IMR-90 (cell line): ENCODE data around the gene LYSMD3. TPM values are rescaled to one million over a fixed set of nuclear protein-coding genes. Genes with fewer than 3 reads are reported as not detected.

Source experiments
- ATAC-seq: fragments of 200-7000 bp; cut with Tn5 transposase; 2 replicates; pipeline ENCODE4 v1.9.1; 2020; ENCODE audit warnings: low read depth, mild to moderate bottlenecking, moderate library complexity
- BruUV-seq: library from RNA; stranded (reverse); fragments of 400-500 nt; replicated peaks from 2 replicates; lab custom pipeline; 2021; lab: Mats Ljungman, UMichigan
- CTCF ChIA-PET: fragments of 300-600 bp; formaldehyde crosslinking; extraction: SDS; loops from one replicate; lab custom pipeline; 2021; ENCODE audit warnings: antibody characterized with exemption; lab: Yijun Ruan, JAX
- POLR2A ChIA-PET: fragments of 300-600 bp; sonication (Branson Sonifier 250); formaldehyde crosslinking; loops from one replicate; lab custom pipeline; 2022; ENCODE audit warnings: antibody characterized with exemption; ENCODE audit not compliant: unreplicated experiment; lab: Charles Lee
- DNase-seq: peaks from one replicate; pipeline ENCODE4 v3.0.0; 2013
- H2AFZ ChIP-seq: replicated peaks from 2 replicates; pipeline ENCODE3; 2013; ENCODE audit warnings: low read length, mild to moderate bottlenecking; ENCODE audit not compliant: poor library complexity
- H2AK5ac ChIP-seq: 2 replicates; pipeline ENCODE4 v1.6.1; 2013; ENCODE audit warnings: low read depth, low read length, inconsistent platforms
- H2AK9ac ChIP-seq: replicated peaks from 2 replicates; pipeline ENCODE3; 2013; ENCODE audit warnings: mild to moderate bottlenecking, low read depth, low read length, moderate library complexity; ENCODE audit not compliant: poor library complexity
- H2BK120ac ChIP-seq: 2 replicates; pipeline ENCODE4 v1.6.1; 2013; ENCODE audit warnings: low read depth, low read length, inconsistent platforms
- H2BK15ac ChIP-seq: 3 replicates; pipeline ENCODE4 v1.6.1; 2013; ENCODE audit warnings: low read depth, low read length, inconsistent platforms
- H2BK20ac ChIP-seq: 2 replicates; pipeline ENCODE4 v1.6.1; 2013; ENCODE audit warnings: low read depth, mild to moderate bottlenecking, inconsistent platforms, low read length, moderate library complexity
- H2BK5ac ChIP-seq: 2 replicates; pipeline ENCODE4 v1.6.1; 2013; ENCODE audit warnings: mild to moderate bottlenecking, low read depth, low read length, inconsistent platforms; ENCODE audit not compliant: poor library complexity, severe bottlenecking
- H3K14ac ChIP-seq: replicated peaks from 2 replicates; pipeline ENCODE4 v1.6.1; 2013; ENCODE audit warnings: low read depth, low read length, inconsistent platforms
- H3K18ac ChIP-seq: 2 replicates; pipeline ENCODE4 v1.6.1; 2013; ENCODE audit warnings: low read depth, low read length, control low read depth
- H3K23ac ChIP-seq: 2 replicates; pipeline ENCODE4 v1.6.1; 2013; ENCODE audit warnings: low read depth, low read length, inconsistent platforms
- H3K27ac ChIP-seq: 2 replicates; pipeline ENCODE4 v1.5.1; 2013; ENCODE audit warnings: mild to moderate bottlenecking, control low read depth, low read length; ENCODE audit not compliant: insufficient read depth
- H3K27me3 ChIP-seq: 2 replicates; pipeline ENCODE4 v1.6.1; 2013; ENCODE audit warnings: low read length; ENCODE audit not compliant: control insufficient read depth, insufficient read depth
- H3K36me3 ChIP-seq: 2 replicates; pipeline ENCODE4 v1.6.1; 2013; ENCODE audit warnings: low read length, mixed read lengths; ENCODE audit not compliant: control insufficient read depth, insufficient read depth
- H3K4ac ChIP-seq: 2 replicates; pipeline ENCODE4 v1.6.1; 2013; ENCODE audit warnings: low read depth, low read length, inconsistent platforms
- H3K4me1 ChIP-seq: 2 replicates; pipeline ENCODE4 v1.6.1; 2013; ENCODE audit warnings: low read length, mixed read lengths; ENCODE audit not compliant: control insufficient read depth, insufficient read depth
- H3K4me2 ChIP-seq: 2 replicates; pipeline ENCODE4 v1.6.1; 2013; ENCODE audit warnings: low read depth, mild to moderate bottlenecking, control low read depth, low read length, moderate library complexity
- H3K4me3 ChIP-seq: 2 replicates; pipeline ENCODE4 v1.5.1; 2013; ENCODE audit warnings: low read depth, mild to moderate bottlenecking, control low read depth, low read length, moderate library complexity; ENCODE audit not compliant: insufficient read depth
- H3K56ac ChIP-seq: 2 replicates; pipeline ENCODE4 v1.6.1; 2013; ENCODE audit warnings: low read length, inconsistent platforms; ENCODE audit not compliant: insufficient read depth; ENCODE audit errors: extremely low read depth
- H3K79me1 ChIP-seq, 2 experiments: 2 replicates each; pipeline ENCODE4 v1.6.1; 2013; ENCODE audit warnings: low read length in 2 of 2, inconsistent platforms in 1 of 2, low read depth in 1 of 2
- H3K9ac ChIP-seq: 2 replicates; pipeline ENCODE4 v1.6.1; 2013; ENCODE audit warnings: low read depth, low read length, control low read depth
- H3K9me1 ChIP-seq: 2 replicates; pipeline ENCODE4 v1.6.1; 2013; ENCODE audit warnings: low read length, inconsistent platforms; ENCODE audit not compliant: insufficient read depth
- H3K9me3 ChIP-seq: 2 replicates; pipeline ENCODE4 v1.6.1; 2013; ENCODE audit warnings: low read length; ENCODE audit not compliant: control insufficient read depth, insufficient read depth
- H4K20me1 ChIP-seq: 2 replicates; pipeline ENCODE4 v1.6.1; 2013; ENCODE audit warnings: low read length, inconsistent platforms; ENCODE audit not compliant: insufficient read depth
- H4K5ac ChIP-seq: 2 replicates; pipeline ENCODE4 v1.6.1; 2013; ENCODE audit warnings: mild to moderate bottlenecking, low read depth, low read length, control low read depth
- H4K8ac ChIP-seq, 2 experiments: 2 replicates each; pipeline ENCODE4 v1.6.1; 2013; ENCODE audit warnings: low read depth in 2 of 2, low read length in 2 of 2, control low read depth in 1 of 2, inconsistent platforms in 1 of 2
- H4K91ac ChIP-seq: 2 replicates; pipeline ENCODE4 v1.6.1; 2013; ENCODE audit warnings: low read depth, low read length, inconsistent platforms; ENCODE audit not compliant: insufficient read depth
- BHLHE40 ChIP-seq: fragments of 150-350 bp; IDR thresholded peaks from 2 replicates; pipeline ENCODE4 v1.6.1; 2016; ENCODE audit warnings: mild to moderate bottlenecking, low read depth, low read length
- MAFK ChIP-seq: IDR thresholded peaks from 2 replicates; pipeline ENCODE4 v1.6.1; 2012; ENCODE audit warnings: low read depth, low read length, improper control_type of control experiment
- MAZ ChIP-seq: IDR thresholded peaks from 2 replicates; pipeline ENCODE4 v1.6.1; 2012; ENCODE audit warnings: low read depth, mild to moderate bottlenecking, low read length, improper control_type of control experiment, moderate library complexity, borderline replicate concordance
- NFE2L2 ChIP-seq: fragments of 150-350 bp; IDR thresholded peaks from 2 replicates; pipeline ENCODE4 v1.6.1; 2016; ENCODE audit warnings: low read depth, mild to moderate bottlenecking, low read length
- POLR2A ChIP-seq: IDR thresholded peaks from 2 replicates; pipeline ENCODE4 v1.6.1; 2012; ENCODE audit warnings: mild to moderate bottlenecking, low read depth, low read length
- RAD21 ChIP-seq: IDR thresholded peaks from 2 replicates; pipeline ENCODE4 v1.6.1; 2012; ENCODE audit warnings: low read length, improper control_type of control experiment
- RCOR1 ChIP-seq: IDR thresholded peaks from 2 replicates; pipeline ENCODE4 v1.6.1; 2012; ENCODE audit warnings: mild to moderate bottlenecking, low read length, improper control_type of control experiment; ENCODE audit not compliant: insufficient replicate concordance
- RFX5 ChIP-seq: IDR thresholded peaks from 2 replicates; pipeline ENCODE4 v1.8.0; 2012; ENCODE audit warnings: low read depth, mild to moderate bottlenecking, low read length, moderate library complexity
- USF2 ChIP-seq: fragments of 150-350 bp; IDR thresholded peaks from 2 replicates; pipeline ENCODE4 v1.6.1; 2017; ENCODE audit warnings: mild to moderate bottlenecking, antibody characterized with exemption, low read length, low read depth
- WGBS, 2 experiments: methylation state at CpG; one replicate each; pipeline versions ENCODE4 v1.1.5 to v1.1.7; 2013; ENCODE audit warnings: missing lambda C conversion rate in 2 of 2; ENCODE audit not compliant: insufficient read length in 1 of 2; ENCODE audit errors: extremely low coverage in 2 of 2; 5-methylcytosine and 5-hydroxymethylcytosine counted together
- dilution Hi-C: fragments of 300-500 bp; cut with HindIII; formaldehyde crosslinking; loops from one replicate; pipeline ENCODE4 v1.14.3; 2018; ENCODE audit warnings: low sequenced_read_pairs; ENCODE audit not compliant: unreplicated experiment
- in situ Hi-C: fragments of 300-500 bp; cut with MboI; formaldehyde crosslinking; loops from 3 replicates; pipeline ENCODE4 v1.14.3; 2019; ENCODE audit warnings: low sequenced_read_pairs, inconsistent platforms, mixed read lengths
- intact Hi-C: fragments of 100-400 bp; cut with micrococcal nuclease; formaldehyde crosslinking; loops from 2 replicates; pipeline ENCODE4 v1.10.0; 2022
- polyA plus RNA-seq, 3 experiments: library from polyadenylated mRNA; depleted of rRNA; stranded (reverse); fragments of >200 nt; gene quantifications; 2 replicates each; pipeline ENCODE4 v1.2.3, GENCODE V29; 2012; ENCODE audit warnings: low replicate concordance in 1 of 3
- total RNA-seq: library from RNA; depleted of rRNA; stranded (reverse); fragments of >200 nt; gene quantifications from 2 replicates; pipeline ENCODE4 v1.2.3, GENCODE V29; 2012
- TF ChIP-seq, protein P1 (sequence below): fragments of 150-350 bp; IDR thresholded peaks from 2 replicates; pipeline ENCODE4 v1.6.1; 2016; ENCODE audit warnings: low read depth, mild to moderate bottlenecking, low read length, moderate library complexity, borderline replicate concordance

The LYSMD3 gene
- total and polyA plus RNA-seq, 2 of the 4 experiments (the other 2 are of a cell fraction), result 10.2 to 21.1 TPM

DNA sequence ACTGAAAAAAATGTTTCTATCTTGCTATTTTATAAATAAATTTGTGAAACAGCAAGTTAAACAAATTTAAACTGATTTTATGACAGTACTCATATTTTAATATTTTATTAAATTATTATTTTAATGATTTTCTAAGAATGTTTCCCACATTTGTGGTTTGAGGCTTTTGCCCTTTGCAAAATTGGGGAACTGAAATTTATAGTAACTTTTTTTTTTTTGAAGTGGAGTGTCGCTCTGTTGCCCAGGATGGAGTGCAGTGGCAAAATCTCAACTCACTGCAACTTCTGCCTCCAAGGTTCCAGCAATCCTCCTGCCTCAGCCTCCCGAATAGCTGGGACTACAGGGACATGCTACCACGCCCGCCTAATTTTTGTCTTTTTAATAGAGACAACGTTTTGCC, 22.0 kb upstream of the LYSMD3 start:
- in situ Hi-C loops, result no loop called here
- dilution Hi-C loops, result no loop called here
- H3K27ac ChIP-seq, result no peak overlapping the region
- no peak overlapping the region for H2BK120ac ChIP-seq
- H4K91ac ChIP-seq, result no peak overlapping the region
- H3K4me1 ChIP-seq, result no peaks in the 10 kb centered on the region
- TF ChIP-seq MAZ, result no peak
- no peak for TF ChIP-seq POLR2A
- no peak for TF ChIP-seq USF2
- no peak for TF ChIP-seq NFE2L2
- TF ChIP-seq, protein P1, sequence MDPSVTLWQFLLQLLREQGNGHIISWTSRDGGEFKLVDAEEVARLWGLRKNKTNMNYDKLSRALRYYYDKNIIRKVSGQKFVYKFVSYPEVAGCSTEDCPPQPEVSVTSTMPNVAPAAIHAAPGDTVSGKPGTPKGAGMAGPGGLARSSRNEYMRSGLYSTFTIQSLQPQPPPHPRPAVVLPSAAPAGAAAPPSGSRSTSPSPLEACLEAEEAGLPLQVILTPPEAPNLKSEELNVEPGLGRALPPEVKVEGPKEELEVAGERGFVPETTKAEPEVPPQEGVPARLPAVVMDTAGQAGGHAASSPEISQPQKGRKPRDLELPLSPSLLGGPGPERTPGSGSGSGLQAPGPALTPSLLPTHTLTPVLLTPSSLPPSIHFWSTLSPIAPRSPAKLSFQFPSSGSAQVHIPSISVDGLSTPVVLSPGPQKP, result no peak
- no peak for TF ChIP-seq MAFK
- TF ChIP-seq RAD21, result no peak
- no peak for TF ChIP-seq RCOR1
- TF ChIP-seq RFX5, result no peak
- no peak for TF ChIP-seq BHLHE40
- no peaks in the 10 kb centered on the region for H3K36me3 ChIP-seq
- H3K23ac ChIP-seq, result no peak overlapping the region
- no peak overlapping the region for H3K18ac ChIP-seq
- H2AK5ac ChIP-seq, result no peak overlapping the region
- no peak overlapping the region for H4K8ac ChIP-seq
- ChIA-PET CTCF (no interaction called here), POLR2A (no interaction called here)
- H3K79me1 ChIP-seq, result no peaks in the 10 kb centered on the region
- H3K14ac ChIP-seq, result no peak overlapping the region
- H3K56ac ChIP-seq, result no peak overlapping the region
- H4K20me1 ChIP-seq, result no peaks in the 10 kb centered on the region
- ATAC-seq, result no peak
- no peak overlapping the region for H2BK20ac ChIP-seq
- H2AFZ ChIP-seq, result no peak overlapping the region
- no peak overlapping the region for H2BK15ac ChIP-seq
- H3K4me2 ChIP-seq, result no peak overlapping the region
- DNase-seq, result no peak
- no CpG with 5 or more reads among the region's 5 CpGs for WGBS, 2 experiments
- H2BK5ac ChIP-seq, result no peak overlapping the region
- H2AK9ac ChIP-seq, result no peak overlapping the region
- no peak overlapping the region for H3K4me3 ChIP-seq
- H4K5ac ChIP-seq, result no peak overlapping the region
- no peak overlapping the region for H3K4ac ChIP-seq
- H3K27me3 ChIP-seq, result peaks cover 4% of the 10 kb centered on the region
- BruUV-seq, result no TSS peak
- H3K9me1 ChIP-seq, result no peaks in the 10 kb centered on the region
- intact Hi-C loops, result no loop called here
- H3K9ac ChIP-seq, result no peak overlapping the region
- no peaks in the 10 kb centered on the region for H3K9me3 ChIP-seq
